Hepatocyte (in vitro differentiated cells): ENCODE data around the gene CNTNAP2. TPM values are rescaled to one million over a fixed set of nuclear protein-coding genes. Genes with fewer than 3 reads are reported as not detected.

Experiments
- DNase-seq: peaks from one replicate; pipeline ENCODE4 v3.0.0-alpha.2; 2016; ENCODE audit warnings: low spot score
- H2AFZ ChIP-seq: fragments of 200-600 bp; sonication (generic); 2 replicates; pipeline ENCODE4 v1.6.0; 2016; ENCODE audit warnings: antibody characterized with exemption, mild to moderate bottlenecking
- H3K27ac ChIP-seq: fragments of 200-600 bp; sonication (generic); 2 replicates; pipeline ENCODE4 v1.5.1; 2016; ENCODE audit warnings: mild to moderate bottlenecking
- H3K27me3 ChIP-seq: fragments of 200-600 bp; sonication (generic); 2 replicates; pipeline ENCODE4 v1.6.1; 2016
- H3K36me3 ChIP-seq: fragments of 200-600 bp; sonication (generic); replicated peaks from 2 replicates; pipeline ENCODE4 v1.5.1; 2016; ENCODE audit warnings: low read depth; ENCODE audit not compliant: insufficient read depth
- H3K4me1 ChIP-seq: fragments of 200-600 bp; sonication (generic); 2 replicates; pipeline ENCODE4 v1.5.1; 2016; ENCODE audit warnings: mild to moderate bottlenecking, moderate library complexity; ENCODE audit not compliant: insufficient read depth
- H3K4me2 ChIP-seq: fragments of 200-600 bp; sonication (generic); 2 replicates; pipeline ENCODE4 v1.6.0; 2016
- H3K4me3 ChIP-seq: fragments of 200-600 bp; sonication (generic); 2 replicates; pipeline ENCODE4 v1.5.1; 2016; ENCODE audit warnings: mild to moderate bottlenecking
- H3K79me2 ChIP-seq: fragments of 200-600 bp; sonication (generic); 2 replicates; pipeline ENCODE4 v1.6.0; 2017; ENCODE audit warnings: mild to moderate bottlenecking
- H3K9me2 ChIP-seq: fragments of 200-600 bp; sonication (generic); replicated peaks from 2 replicates; pipeline ENCODE4 v1.6.0; 2017; ENCODE audit warnings: mild to moderate bottlenecking; ENCODE audit not compliant: insufficient read depth
- H3K9me3 ChIP-seq: fragments of 200-600 bp; sonication (generic); 2 replicates; pipeline ENCODE4 v1.5.1; 2016; ENCODE audit warnings: low read depth, mild to moderate bottlenecking
- H4K20me1 ChIP-seq: fragments of 200-600 bp; sonication (generic); 2 replicates; pipeline ENCODE4 v1.6.0; 2016; ENCODE audit warnings: mild to moderate bottlenecking; ENCODE audit not compliant: insufficient read depth, poor library complexity, severe bottlenecking
- CTCF ChIP-seq: fragments of 200-600 bp; sonication (generic); IDR thresholded peaks from 2 replicates; pipeline ENCODE4 v1.5.1; 2016; ENCODE audit warnings: antibody characterized with exemption, mild to moderate bottlenecking; ENCODE audit not compliant: poor library complexity
- EZH2 ChIP-seq: fragments of 200-600 bp; sonication (generic); IDR thresholded peaks from 2 replicates; pipeline ENCODE4 v1.6.1; 2016; ENCODE audit warnings: antibody characterized with exemption, mild to moderate bottlenecking, borderline replicate concordance
- EZH2phosphoT487 ChIP-seq: fragments of 200-600 bp; sonication (generic); IDR thresholded peaks from one replicate; pipeline ENCODE4 v1.6.1; 2018; ENCODE audit warnings: antibody characterized with exemption, mild to moderate bottlenecking, low read depth, moderate library complexity; ENCODE audit not compliant: unreplicated experiment, severe bottlenecking
- WGBS: methylation state at CpG from one replicate; pipeline ENCODE4 v1.1.6; 2016; ENCODE audit warnings: low lambda C conversion rate; ENCODE audit errors: missing lambda C conversion rate; 5-methylcytosine and 5-hydroxymethylcytosine counted together
- polyA plus RNA-seq: library from polyadenylated mRNA; unstranded; fragments of >200 nt; fragmentation: Nextera tagmentation; extraction: Ambion mirVana; gene quantifications from 2 replicates; pipeline ENCODE4 v1.2.1, GENCODE V29; 2016
- total RNA-seq: library from RNA; depleted of rRNA; stranded (reverse); fragments of >200 nt; gene quantifications from 2 replicates; pipeline ENCODE4 v1.2.3, GENCODE V29; 2014

CNTNAP2 gene
- total and polyA plus RNA-seq, 2 experiments from 2014 or later, result 7.5 to 14.7 TPM

- no peaks in the 10 kb centered on the region for H4K20me1 ChIP-seq
- H3K4me2 ChIP-seq, result no peak overlapping the region
- H3K9me3 ChIP-seq, result no peaks in the 10 kb centered on the region
- no peak overlapping the region for H3K27ac ChIP-seq
- H3K36me3 ChIP-seq, result no peaks in the 10 kb centered on the region
- no peak overlapping the region for H2AFZ ChIP-seq
- H3K9me2 ChIP-seq, result no peaks in the 10 kb centered on the region
- no peak overlapping the region for H3K4me3 ChIP-seq
- TF ChIP-seq EZH2 (no peak), EZH2phosphoT487 (no peak), CTCF (no peak)
- DNase-seq, result no peak
- no peaks in the 10 kb centered on the region for H3K27me3 ChIP-seq
- H3K4me1 ChIP-seq, result no peaks in the 10 kb centered on the region
- 75% methylated on average over 2 of the region's 2 CpGs for WGBS
- no peaks in the 10 kb centered on the region for H3K79me2 ChIP-seq
Observed at GRCh38 chr7:147984265-147984664, 1867.7 kb downstream of the CNTNAP2 start.

GRCh38 chr7:147990079-147990478 lies 1873.5 kb downstream of the CNTNAP2 start:
- Histone ChIP-seq H3K9me3 (no peaks in the 10 kb centered on the region), H3K4me1 (no peaks in the 10 kb centered on the region), H3K9me2 (no peaks in the 10 kb centered on the region), H3K79me2 (no peaks in the 10 kb centered on the region), H3K36me3 (no peaks in the 10 kb centered on the region), H3K27me3 (no peaks in the 10 kb centered on the region), H3K4me3 (no peak overlapping the region), H3K27ac (no peak overlapping the region), H4K20me1 (no peaks in the 10 kb centered on the region), H2AFZ (no peak overlapping the region), H3K4me2 (no peak overlapping the region)
- TF ChIP-seq CTCF (no peak), EZH2phosphoT487 (no peak), EZH2 (no peak)
- 67% methylated on average over 1 of the region's 1 CpG for WGBS
- no peak for DNase-seq

- H3K27me3 ChIP-seq, result no peaks in the 10 kb centered on the region
- H3K4me3 ChIP-seq, result no peak overlapping the region
- H3K9me3 ChIP-seq, result no peaks in the 10 kb centered on the region
- H3K27ac ChIP-seq, result no peak overlapping the region
- no peak overlapping the region for H2AFZ ChIP-seq
- TF ChIP-seq EZH2 (no peak), CTCF (no peak), EZH2phosphoT487 (no peak)
- no peaks in the 10 kb centered on the region for H3K9me2 ChIP-seq
- H3K79me2 ChIP-seq, result no peaks in the 10 kb centered on the region
- H3K4me2 ChIP-seq, result no peak overlapping the region
- 83% methylated on average over 2 of the region's 2 CpGs for WGBS
- no peaks in the 10 kb centered on the region for H3K4me1 ChIP-seq
- H4K20me1 ChIP-seq, result no peaks in the 10 kb centered on the region
- no peaks in the 10 kb centered on the region for H3K36me3 ChIP-seq
- DNase-seq, result no peak
Observed at GRCh38 chr7:147990942-147991341, 1874.3 kb downstream of the CNTNAP2 start.

GRCh38 chr7:147992698-147993097 lies 1876.1 kb downstream of the CNTNAP2 start:
- H3K9me2 ChIP-seq, result no peaks in the 10 kb centered on the region
- DNase-seq, result no peak
- H4K20me1 ChIP-seq, result no peaks in the 10 kb centered on the region
- no peak overlapping the region for H2AFZ ChIP-seq
- no peaks in the 10 kb centered on the region for H3K36me3 ChIP-seq
- H3K27ac ChIP-seq, result no peak overlapping the region
- H3K27me3 ChIP-seq, result no peaks in the 10 kb centered on the region
- H3K4me1 ChIP-seq, result no peaks in the 10 kb centered on the region
- H3K9me3 ChIP-seq, result no peaks in the 10 kb centered on the region
- H3K4me2 ChIP-seq, result no peak overlapping the region
- H3K4me3 ChIP-seq, result no peak overlapping the region
- WGBS, result 90% methylated on average over 2 of the region's 2 CpGs
- TF ChIP-seq EZH2phosphoT487 (no peak), CTCF (no peak), EZH2 (no peak)
- H3K79me2 ChIP-seq, result no peaks in the 10 kb centered on the region
